Activated effector memory CD4-positive, alpha-beta T cell treated with anti-CD3 and anti-CD28 coated beads, Interleukin-2, amount 50 U/mL, for 16 hours (primary cell): ENCODE measurements around the gene KERA.

Experiments
- DNase-seq: peaks from one replicate; pipeline ENCODE4 v3.0.0-alpha.2; 2020

The KERA gene

GRCh38 chr12:91007531-91008290, 50.1 kb downstream of the KERA start:
- no peak for DNase-seq

- DNase-seq, result no peak
These were observed 53.0 kb downstream of the KERA start, which contains the start of gene EPYC for GRCh38 chr12:91004872-91005271. Gene EPYC (minus strand): TSS chr12:91004972. CDS start chr12:91002565, 2,407 bp downstream.

GRCh38 chr12:91003737-91004136, 54.1 kb downstream of the KERA start:
- DNase-seq, result no peak

- no peak for DNase-seq
These were observed 56.5 kb downstream of the KERA start for GRCh38 chr12:91001306-91001705.
